ENCODE results near the gene PHYKPL.
"Not testable (repeated sequence)": the region's sequence is repeated elsewhere in the genome, so short reads cannot be mapped to it uniquely, and the experiment has no call there.

PHYKPL gene

DNA sequence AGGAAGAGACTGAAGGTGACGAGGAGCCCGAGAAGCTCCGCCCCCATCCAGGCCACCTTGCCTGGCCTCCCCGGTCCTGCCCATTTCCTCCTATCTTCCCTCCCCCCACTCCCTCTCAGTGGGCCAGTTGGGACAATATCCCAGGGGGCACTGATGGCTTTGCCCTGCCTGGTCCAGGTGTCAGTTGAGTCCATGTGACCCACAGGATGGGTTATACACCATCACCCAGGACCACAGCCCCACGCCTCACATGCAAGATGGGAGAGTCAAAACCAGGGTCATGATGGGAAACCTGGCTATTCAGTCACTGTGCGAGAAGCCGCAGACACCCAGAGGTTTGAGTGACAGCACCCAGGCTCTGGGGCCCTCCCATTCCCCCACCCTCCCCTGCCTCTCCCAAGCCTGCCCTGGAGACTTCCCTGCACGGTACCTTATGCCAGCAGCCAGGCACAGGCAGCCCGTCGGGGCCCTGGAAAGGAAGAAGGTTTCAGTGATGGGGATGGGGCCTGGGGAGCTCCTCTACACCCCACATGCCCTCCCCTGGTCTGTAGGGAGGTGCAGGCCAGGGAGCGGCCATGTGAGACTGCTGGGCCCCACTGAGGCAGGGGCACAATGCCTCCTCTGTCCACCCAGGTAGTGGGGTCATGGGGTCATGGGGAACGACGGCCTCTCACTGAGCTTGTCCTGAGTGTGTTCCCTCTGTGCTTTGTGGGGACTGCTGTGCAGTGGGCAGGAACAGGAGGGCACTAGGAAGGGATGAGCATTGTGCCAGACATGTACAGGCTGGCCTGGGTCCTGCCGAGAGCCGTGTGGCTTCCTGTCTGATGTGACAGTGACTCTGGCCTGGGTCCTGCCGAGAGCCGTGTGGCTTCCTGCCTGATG, 6.3 kb upstream of the PHYKPL start:
- DNase-seq, result no peak

DNA sequence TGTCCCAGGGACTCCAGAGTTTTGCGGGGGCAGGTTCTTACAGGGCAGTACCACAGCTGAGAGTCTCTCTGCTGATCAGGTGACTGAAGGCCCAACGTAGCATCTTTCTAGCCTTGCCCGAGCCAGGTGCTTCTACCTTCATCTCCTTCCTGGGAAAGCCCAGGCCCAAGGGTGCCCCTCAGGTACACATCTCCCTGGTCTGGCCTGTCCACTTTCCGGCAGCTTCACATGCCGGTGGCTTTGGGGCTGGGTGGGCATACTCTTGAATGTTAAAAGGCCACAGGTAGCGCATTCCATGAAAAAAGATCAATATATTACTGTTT, 5.7 kb upstream of the PHYKPL start:
- DNase-seq, result no peak

DNA sequence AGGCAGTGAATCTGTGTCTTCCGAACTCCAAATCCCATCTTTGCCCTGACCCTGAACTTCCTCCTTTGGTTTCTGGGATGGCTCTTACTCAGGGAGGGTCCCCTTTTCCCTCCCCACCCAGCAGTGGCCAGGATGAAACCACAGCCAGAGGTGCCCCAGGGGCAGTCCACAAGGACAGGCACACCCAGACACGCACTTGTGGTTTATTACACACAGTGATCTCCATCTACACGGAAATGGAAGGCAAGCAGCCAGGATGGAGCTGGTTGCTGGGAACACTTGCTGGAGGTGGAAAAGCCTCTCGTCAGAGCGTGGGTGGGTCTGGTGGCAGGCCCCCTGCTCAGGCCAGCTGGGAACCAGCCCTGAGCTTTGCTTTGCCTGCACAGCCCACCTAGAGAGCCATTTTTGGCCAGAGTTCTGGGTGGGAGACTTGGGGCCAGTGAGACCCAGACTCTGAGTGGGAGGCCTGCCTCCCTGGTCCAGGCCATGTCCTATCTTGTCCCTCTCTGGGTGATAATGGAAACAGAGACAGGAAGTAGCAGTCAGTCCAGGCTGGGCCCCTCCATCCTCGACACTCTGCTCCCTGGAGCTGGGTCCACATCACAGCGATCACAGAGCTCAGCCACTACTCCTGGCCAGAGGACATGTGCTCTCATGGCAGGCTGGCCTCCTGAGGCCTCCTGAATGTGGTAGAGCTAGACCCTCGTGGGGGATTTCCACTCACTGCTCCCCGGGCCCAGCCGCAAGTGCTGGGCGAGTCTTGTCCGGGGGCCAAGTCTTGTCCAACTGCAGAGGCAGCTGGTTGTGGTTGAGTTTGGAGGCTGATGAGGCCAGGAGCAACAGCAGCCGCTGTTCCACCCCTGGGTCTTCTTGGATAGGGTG, 5.1 kb upstream of the PHYKPL start:
- DNase-seq, result peak; percentile 55

DNA sequence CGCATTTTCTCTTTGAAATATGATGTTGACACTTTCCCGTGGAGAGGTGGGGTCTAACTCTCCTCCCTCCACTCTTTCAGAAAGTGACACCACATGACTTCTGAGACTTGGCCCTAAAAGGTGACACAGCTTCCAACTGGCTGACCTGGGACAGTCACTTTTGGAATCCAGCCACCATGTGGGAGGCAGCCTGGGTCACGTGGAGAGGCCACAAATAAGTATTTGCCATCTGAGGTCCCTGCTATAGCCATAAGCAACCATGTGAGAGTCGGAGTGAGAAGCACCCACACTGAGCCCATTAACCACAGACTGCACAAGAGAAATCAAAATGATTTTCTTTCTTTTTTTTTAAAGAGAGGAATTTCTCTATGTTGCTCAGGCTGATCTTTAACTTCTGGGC, 4.1 kb upstream of the PHYKPL start:
- DNase-seq, result peak; percentile 60

DNA sequence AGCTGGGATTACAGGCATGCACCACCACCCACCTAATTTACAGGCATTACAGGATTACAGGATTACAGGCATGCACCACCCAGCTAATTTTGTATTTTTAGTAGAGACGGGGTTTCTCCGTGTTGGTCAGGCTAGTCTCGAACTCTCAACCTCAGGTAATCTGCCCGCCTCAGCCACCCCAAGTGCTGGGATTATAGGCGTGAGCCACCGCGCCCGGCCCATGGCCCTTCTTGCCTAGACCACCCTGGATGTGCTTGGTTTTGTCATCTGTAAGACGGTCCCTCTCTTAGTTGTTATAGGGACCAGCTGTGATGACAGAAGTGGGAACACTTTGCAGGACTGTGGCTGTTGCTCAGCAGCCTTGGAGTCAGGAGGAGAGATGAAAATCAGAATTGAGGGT, 3.5 kb upstream of the PHYKPL start:
- DNase-seq, result no peak

DNA sequence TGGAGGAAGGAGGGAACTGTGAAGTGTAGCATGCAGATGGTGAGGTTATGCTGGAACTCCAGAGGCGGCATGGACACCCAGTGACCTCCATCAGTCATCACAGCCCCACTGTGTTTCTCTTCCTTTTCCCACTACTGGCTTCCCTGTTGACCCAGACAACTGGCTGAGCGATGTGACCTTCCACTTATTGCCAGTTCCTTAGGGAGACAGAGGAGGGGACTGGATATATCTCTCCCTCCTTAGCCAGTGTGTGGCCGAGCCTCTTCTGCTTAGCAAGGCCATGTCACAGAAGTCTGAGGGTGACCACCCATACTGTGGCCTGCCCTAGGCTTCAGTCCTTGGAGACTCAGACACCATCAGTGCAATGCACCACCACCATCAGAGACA, 3.0 kb upstream of the PHYKPL start:
- DNase-seq, result no peak

DNA sequence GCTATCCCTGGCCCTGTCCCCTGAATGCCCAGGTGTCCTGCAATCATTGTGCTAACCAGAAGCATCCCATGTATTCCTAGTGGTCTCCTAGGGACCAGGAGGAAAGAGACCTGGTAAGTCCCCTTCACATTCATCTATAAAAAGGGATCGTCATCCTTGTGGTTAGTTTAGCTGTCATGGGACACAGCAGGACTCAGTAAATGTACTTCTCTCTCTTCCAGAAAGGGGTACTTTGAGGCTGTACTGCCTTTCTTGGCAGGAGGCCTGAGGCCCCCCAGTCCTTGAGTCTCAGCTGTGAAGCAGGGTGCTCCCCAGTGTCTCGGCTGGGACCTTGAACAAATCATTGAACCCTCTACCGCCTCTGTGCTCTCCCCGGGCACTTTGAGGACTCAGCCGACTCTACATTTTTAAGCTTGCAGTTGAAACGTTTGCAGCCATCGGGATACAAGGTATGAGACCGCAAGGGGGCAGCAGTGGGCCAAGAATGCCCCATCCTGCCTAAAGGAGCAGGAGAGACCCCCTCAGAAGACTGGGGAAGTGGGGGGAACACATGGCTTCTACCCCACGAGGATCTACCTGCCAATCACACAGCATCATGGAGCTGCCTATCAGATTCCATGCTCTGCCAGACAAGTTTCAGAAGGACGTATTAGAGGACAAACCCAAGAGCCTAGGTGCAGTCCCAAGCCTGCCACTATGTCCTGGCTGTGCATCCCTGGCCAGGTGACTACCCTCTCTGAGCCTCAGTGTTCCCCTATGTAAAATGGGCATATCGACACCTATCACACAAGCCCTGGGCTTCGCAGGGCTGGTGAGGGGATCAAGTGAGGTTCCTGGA, 2.4 kb upstream of the PHYKPL start:
- DNase-seq, result peak; percentile 91

DNA sequence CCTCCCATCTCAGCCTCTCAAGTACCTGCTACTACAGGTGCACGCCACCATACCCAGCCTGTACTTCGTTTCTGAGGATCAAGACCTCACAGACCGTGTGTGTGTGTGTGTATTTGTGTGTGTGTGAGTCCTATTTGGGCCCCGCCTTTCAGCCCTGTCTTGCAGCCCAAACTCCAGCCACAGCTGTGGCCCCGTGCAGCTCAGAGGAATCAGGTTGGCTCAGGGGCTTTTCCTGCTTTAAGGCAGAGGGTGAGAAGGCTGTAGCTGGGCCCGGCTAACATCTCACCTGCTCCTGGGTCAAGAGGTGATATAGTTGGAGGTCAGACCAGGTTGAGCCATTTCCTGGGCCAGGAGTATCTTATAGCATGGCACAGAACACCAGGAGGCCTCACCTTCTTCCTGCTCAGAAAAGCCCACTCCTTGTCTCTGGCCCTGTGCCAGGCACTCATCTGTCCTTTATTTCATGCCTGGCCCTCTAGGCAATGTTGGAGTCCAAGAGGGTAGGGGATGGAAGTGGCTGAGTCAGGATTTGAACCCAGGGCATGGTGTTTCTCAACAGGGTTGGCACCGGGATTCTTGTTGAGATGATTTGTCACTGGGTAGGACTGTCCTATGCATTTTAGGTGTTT, 1.6 kb upstream of the PHYKPL start:
- no peak for DNase-seq

DNA sequence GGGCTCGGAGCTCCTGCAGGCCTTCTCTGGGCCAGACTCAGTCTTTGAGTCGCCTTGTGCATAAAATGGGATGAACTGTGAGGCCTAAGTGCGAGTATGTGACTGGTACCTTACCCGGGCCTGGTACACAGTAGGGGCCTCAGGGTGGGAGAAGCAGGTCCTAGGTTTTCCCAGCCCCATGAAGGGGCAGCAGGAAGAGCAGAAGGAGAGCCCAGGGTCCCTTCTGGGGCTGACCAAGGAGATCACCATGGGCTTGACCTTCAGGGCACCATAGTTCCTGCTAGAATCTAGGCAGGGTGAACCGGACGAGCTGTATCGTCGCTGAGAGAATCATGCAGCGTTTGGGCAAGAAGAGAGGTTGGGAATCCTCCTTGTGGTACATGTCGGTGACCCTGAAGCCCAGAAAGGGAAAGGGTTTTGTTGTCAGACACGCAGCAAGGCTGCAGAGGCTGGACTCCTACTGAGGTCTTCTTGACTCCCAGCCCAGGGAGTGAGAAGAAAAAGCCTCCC, 373 bp upstream of the PHYKPL start:
- no peak for DNase-seq

DNA sequence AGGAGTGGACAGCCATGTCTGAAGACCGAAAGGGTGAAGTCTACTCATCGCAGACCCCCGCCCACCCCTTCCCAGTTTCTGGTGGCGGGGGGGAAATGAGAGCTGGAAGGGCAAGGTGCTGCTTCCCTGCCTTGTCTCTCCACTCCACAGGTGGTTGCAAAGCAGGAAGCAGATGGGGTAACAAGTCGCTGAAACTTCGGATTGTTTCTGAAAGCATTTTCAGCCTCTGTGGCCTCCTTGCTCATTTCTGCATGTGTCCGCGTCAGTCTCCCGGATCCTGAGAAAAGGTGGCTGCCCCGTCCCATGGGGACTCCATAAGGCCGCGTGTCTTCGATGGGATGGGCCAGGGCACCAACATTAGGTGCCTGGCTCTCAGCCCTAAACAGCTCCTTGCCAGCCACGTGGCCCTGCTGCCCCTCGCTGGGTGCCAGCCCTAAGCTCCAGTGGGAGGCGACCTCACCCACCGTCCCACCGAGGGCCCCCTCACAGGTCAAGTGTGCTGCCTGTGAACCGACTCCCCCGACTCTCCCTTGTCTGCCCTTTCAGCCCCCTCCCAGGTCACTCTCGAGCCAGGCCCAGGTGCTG, 971 bp downstream of the PHYKPL start:
- DNase-seq, result no peak

DNA sequence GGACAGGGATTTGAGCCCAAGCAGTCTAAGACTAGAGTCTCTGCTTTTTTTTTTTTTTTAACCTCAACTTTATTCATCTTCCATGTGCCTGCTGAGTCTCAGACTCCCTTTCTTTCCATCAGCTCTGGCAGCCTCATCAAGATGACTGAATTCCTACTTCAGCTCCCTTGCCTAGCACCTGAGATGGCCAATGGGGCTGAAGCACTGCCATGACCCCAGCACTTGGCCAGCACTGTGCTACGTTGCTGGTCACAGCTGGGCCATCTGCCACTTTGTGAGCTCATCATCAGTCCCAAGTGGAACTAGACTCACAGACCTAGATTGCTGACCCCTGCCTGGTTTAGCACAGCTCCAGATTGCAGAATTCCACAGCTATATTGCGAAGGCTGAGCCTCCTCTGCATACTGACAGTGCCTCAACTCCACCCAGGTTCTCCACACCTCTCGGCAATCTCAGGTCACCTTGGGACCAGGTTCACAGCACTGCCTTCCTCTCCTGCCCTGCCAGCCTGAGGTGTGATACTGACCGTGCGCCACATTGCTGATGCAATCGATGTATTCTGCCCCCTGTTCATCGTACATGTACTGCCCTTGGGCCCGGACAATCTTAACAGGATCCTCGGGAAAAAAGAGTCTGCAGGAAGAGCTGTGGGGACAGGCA, 1.6 kb downstream of the PHYKPL start:
- DNase-seq, result no peak

DNA sequence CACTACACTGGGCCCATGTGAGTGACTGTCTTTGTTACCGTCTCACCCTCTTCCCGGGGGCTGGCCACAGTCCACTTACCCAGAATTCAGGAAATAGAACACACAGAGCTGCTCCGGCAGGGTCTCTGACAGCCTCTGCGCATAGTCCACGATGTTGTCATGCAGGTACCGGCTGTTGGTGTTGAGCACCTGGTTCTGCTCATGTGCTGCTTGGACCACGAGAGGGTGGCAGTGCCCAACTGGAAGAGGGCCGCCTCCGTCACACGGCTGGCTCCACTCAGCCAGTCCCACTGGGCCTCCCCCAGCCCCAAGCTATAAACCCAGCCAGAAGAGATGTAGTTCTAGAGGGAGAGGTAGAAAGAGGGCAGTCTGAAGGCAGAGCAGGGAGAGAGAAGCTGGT, 2.7 kb downstream of the PHYKPL start:
- DNase-seq, result no peak

DNA sequence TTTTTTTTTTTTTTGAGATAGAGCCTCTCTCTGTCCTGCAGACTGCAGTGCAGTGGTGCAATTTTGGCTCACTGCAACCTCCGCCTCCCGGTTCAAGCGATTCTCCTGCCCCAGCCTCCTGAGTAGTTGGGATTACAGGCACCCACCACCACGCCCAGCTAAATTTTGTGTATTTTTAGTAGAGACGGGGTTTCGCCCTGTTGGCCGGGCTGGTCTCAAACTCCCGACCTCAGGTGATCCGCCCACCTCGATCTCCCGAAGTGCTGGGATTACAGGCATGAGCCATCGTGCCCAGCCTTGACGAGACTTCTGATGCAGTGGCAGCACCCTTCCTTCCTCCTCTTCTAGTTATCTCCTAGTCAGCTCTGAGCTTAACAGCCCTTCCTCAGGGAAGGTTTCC, 3.5 kb downstream of the PHYKPL start:
- DNase-seq, result not testable (repeated sequence)

DNA sequence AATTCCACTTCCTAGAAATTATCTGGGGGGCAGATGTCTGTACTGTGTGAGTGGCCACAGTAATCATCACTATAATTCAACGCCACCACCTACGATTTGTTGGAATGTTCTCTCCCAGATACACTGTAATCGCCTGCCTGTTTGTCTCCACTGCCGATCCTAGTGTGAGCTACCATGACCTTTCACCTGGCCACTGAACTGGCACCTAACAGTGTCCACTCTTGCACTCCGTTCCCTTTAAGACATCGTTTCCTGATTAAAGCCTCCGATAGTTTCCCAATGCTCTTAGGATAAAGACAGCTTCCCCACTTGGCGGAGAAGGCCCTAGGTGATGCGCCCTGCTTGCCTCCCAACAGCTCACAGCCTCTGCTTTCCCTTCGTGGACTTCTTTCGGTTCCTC, 4.0 kb downstream of the PHYKPL start:
- DNase-seq, result no peak

DNA sequence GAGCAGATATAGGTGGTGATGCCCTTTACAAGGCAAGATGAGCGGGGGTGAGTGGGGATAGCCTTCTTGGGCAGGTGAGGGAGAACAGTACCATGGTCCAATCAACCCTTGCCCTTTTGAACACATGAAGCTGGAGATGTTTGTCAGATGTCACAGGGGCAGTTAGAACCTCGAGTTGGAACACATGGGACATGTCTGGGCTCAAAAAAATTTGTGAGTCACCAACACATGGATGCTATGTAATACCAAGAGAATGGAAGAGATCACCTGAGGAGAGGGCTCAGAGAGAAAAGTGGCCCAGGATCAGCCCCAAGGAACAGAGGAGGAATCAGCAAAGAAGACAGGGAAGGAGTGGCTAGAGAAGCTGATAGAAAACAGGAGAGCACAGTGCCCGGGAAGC, 4.7 kb downstream of the PHYKPL start:
- no peak for DNase-seq

DNA sequence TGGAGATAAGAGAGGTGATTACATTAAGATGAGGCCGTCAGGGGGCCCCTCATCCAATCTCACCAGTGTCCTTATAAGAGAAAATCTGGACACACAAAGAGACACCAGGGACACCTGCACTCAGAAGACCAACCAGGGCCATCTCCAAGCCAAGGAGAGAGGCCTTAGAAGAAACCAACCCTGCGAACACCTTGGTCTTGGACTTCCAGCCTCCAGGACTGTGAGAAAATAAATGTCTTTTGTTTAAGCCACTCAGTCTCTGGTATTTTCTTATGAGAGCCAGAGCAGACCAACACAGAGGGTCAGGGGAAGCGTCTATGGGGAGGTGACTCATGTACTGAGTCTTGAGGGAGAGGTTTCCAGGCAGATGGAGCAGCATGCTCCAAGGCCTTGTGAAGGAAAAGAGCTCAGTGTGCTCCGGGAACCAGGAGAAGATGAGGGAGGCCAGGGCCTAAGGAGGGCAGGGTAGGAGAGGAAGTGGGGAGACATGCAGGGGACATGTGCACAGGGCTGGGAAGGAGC, 5.4 kb downstream of the PHYKPL start:
- no peak for DNase-seq

DNA sequence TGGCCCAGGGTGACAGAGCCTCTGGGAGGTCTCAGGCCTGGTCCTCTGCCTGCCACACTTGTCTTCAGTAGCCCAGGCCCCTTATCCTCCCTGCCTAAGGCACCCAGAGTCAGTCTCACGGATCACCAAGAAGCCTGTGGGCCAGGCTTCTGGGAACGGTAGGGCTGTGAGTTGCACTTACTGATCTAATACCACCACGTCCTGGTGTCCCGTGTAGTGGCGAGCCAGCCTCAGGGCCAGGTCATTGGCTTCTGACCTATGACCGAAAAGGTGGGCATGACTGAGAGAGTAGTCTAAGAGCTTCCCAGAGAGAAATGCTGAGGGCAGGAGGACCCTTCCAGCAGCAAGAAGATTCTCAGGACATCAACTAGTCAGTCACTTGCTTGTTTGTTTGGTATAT, 7.4 kb downstream of the PHYKPL start:
- no peak for DNase-seq

DNA sequence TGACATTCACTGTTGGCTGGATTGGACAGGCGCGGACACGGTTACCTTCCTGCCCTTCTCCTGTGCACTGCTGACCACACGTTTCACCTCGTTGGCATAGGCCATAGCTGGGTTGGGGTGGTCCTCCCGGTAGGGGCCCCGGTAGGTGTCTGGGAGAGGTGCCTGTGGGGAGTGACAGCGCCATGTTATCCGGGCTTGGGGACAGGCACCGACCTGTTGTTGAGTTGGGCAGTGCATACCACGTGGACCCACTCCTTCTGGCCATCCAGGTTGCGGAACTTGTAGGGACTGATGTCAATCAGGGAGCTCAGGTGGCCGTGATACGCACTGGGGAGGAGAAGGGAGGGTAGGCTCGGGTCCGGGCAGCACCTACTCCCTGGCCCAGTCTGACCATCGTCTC, 8.2 kb downstream of the PHYKPL start:
- no peak for DNase-seq

DNA sequence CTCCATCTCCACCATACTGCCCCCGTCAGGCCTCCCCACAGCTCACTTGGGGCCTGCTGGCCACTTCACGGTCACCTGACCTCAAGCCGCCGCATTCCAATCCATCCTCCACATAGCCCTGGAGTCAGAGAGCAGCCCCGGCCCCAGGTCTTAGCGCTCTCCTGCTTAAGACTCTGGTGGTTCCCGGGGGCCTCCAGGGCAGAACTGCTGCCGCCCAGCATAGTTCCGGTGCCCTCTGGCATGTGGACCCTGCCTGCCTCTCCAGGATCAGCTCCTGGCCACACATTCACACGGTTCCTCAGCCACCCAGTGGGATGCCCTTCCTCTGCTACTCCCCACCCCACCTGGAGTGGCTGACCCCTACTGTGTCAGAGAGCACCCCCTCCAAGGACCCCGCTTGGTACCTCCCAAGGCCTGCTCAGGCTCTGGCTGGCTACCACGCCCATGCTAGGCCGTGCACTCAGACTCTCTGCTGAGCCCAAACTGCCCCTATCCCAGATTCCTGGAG, 8.7 kb downstream of the PHYKPL start:
- DNase-seq, result no peak

DNA sequence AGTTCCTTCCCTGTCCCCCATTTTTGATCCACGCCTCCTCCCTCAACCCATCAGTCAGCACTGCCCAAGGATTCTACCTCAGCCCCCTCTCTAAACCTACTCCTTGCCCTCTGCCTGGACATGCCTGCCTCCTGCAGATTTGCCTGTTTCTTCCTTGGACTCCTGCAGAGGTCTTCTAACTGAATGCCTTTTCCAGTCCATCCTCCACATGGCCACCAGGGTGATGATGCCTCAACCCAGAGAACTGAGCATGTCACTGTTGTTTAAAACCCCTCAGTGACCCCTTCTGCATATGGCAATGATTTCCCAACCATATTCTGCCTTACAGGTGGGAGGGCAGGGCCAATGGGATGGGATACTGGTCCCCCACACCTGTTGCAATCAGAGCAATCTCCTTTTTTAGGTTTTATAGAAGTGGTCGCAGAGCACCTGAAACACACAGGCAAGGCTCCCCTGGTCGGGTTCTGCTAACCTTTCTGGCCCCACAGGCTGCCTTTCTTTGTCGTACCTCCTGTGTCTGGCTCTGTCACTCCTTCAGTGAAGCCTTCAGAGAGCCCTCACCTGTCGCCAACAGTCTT, 9.3 kb downstream of the PHYKPL start:
- DNase-seq, result peak; percentile 22

DNA sequence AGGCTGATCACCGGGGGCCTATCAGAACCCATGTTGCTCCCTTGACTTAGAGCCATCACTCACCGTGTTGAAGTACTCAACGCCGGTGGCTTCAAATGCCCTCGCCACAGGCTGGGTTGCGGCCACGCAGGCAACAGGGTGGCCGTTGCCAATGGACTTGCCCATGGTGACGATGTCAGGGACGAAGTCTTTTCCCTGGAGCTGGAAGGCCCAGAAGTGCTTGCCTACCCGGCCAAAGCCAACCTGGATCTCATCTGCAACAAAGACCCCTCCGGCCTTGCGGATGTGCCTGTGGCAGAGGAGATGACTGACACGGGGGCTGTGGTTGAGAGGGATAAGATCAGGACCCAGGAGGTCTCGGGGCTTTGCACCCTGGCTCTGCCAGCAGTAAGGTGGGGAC, 10.3 kb downstream of the PHYKPL start:
- no peak for DNase-seq
